GM21367 (cell line): Measurements from ENCODE around the gene MICB.
"Not testable (repeated sequence)": the region's sequence is repeated elsewhere in the genome, so short reads cannot be mapped to it uniquely, and the experiment has no call there.

Experiments
- ATAC-seq: cut with Tn5 transposase; IDR thresholded peaks from one replicate; pipeline ENCODE4 v1.9.1; 2021; ENCODE audit not compliant: unreplicated experiment

MICB gene

GRCh38 chr6:31473780-31474761, 23.9 kb upstream of the MICB start:
- no peak for ATAC-seq

GRCh38 chr6:31474871-31475286, 23.1 kb upstream of the MICB start:
- no peak for ATAC-seq

DNA sequence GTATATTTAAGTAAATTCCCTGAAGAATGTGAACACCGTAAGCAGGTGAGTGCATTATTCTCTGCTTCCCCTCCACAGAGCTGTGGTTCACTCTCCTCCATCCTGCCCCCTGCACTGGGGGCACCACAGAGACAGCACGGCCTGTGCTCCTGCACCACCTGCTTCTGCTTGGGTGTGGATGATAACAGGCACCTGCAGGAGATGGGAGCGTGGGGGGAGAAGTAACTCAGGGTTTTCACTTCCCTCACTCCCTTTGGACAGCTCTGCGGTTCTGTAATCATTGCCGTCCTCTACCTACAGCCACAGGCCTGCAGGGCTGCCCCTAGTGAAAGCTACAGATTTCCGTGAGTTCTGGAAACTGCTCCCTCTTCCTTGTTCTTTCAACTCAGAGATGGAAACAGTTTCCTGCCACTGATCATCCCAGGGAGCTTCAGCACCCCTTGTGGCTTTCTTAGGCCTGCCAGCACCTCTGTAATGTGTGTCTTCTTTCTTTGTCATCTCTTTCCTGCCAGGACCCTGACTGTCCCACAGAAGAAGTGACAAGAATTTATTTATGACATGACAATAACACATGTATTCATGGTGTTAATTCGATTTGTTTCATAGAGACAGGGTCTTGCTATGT, 21.3 kb upstream of the MICB start:
- no peak for ATAC-seq

DNA sequence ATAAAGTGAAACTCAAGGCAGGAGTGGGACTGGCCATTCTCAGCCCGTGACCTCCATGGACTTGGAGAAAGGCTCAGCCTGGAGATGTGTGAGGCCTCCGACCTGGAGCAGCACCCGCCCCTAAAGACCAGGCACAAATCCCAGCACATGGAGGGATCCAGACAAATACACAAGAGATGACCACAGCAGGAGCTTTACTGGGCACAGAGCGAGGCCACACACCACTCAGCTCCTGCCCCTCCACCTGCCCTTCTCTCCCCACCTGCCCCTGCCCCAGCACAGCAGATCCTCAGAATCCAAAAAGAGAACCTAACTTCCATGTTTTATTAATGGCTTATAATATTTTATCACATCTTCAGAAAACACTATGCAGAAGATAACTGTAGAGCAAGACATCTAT, 20.4 kb upstream of the MICB start:
- no peak for ATAC-seq

GRCh38 chr6:31478186-31478950, 19.6 kb upstream of the MICB start:
- no peak for ATAC-seq

GRCh38 chr6:31479151-31479932, 18.6 kb upstream of the MICB start:
- ATAC-seq = no peak

- ATAC-seq = no peak
Observed at GRCh38 chr6:31479933-31480535, 17.9 kb upstream of the MICB start.

GRCh38 chr6:31480574-31480973, 17.4 kb upstream of the MICB start:
- ATAC-seq = no peak

- ATAC-seq = no peak
Observed at GRCh38 chr6:31483392-31483791, 14.6 kb upstream of the MICB start.

DNA sequence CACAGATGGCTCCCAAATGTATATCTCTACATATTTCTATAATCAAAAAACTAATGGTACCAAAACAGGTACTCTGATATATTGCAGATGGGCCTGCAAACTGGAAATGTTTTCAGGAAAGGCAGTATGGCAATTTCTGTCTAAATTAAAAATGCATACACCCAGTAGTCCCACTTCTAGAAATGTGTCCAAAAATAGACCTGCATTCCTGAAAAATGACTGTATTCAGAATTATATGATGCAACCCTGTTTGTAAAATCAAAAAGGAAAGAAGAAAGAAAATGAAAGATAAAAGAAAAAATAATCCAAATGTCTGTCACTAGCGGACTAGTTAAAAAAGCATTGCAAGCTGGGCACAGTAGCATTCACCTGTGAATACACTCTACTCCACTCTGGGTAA, 12.9 kb upstream of the MICB start:
- ATAC-seq = no peak

DNA sequence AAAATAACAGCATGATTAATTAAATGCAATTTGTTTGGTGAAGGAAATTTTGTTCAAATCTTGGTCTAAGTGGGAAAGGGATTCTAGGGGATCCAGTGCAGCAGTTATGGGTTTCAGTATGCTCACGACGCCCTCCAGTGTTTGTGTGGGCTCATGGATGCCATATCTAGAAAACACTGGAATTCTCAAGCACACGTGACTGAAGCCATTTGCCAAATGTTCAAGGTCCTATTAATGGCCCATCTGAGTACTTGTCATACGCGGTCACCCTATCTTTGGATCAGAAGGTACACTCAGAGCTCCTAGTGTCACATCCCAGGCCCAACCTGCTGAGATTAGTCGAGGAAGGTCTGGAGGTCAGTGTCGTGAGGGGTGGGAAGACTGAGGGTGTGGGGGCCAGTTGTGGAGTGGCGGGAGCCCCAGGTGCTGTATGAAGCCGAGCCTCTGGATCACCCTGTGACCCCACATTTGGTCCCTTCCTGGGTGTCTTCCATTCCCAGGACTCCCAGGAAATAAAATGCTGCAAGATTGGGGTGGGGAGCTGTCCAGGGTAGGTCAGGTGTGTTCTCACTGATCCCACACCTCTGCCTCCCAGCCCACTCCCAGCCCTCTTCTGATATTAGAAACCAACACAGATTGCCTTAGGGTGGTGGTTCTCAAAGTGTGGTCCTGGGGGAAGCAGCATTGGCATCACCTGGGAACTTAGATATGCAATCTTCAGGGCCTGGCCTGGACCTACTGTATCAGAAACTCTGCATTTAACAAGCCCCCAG, 11.7 kb upstream of the MICB start:
- not testable (repeated sequence) for ATAC-seq

DNA sequence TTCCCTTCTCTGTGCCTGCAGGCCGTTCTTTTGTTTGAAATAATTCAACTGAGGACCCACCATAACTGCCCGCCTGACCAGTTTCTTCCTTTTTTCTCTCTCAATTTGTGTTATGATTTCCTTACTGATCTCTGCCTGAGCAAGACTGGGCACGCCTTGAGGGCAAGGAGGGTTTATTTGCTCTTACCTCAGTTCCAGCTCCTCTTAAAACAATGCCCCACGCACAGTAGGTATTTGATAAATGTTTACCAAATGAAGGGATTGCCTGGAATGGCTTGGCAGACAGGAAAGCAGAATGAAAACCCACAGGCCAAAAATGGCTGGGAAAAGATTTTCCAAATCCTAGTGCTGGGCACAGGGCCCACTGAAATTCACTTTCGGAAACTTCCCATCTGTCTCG, 10.3 kb upstream of the MICB start:
- ATAC-seq = not testable (repeated sequence)

DNA sequence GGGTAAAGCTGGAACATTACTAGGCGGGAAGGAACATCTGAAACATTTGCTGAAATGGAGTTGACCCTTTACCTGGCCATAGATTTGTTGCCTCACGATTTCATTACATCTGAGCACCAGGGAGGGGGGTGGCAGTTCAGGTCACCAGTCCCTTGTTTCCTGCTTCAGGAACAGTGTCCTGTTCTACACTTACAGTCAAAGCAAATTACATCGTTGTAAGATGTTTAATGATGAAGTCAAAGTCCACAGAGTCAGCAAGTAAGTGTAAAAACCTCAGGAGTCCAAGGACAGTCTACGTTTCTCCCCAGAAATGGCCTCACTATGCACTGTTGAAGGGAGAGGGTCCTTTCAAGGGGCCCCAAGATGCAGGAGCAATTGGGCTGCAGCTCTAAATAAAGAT, 8.9 kb upstream of the MICB start:
- no peak for ATAC-seq

GRCh38 chr6:31490115-31490873, 7.7 kb upstream of the MICB start:
- ATAC-seq = no peak

GRCh38 chr6:31493550-31493874, 4.4 kb upstream of the MICB start:
- not testable (repeated sequence) for ATAC-seq

DNA sequence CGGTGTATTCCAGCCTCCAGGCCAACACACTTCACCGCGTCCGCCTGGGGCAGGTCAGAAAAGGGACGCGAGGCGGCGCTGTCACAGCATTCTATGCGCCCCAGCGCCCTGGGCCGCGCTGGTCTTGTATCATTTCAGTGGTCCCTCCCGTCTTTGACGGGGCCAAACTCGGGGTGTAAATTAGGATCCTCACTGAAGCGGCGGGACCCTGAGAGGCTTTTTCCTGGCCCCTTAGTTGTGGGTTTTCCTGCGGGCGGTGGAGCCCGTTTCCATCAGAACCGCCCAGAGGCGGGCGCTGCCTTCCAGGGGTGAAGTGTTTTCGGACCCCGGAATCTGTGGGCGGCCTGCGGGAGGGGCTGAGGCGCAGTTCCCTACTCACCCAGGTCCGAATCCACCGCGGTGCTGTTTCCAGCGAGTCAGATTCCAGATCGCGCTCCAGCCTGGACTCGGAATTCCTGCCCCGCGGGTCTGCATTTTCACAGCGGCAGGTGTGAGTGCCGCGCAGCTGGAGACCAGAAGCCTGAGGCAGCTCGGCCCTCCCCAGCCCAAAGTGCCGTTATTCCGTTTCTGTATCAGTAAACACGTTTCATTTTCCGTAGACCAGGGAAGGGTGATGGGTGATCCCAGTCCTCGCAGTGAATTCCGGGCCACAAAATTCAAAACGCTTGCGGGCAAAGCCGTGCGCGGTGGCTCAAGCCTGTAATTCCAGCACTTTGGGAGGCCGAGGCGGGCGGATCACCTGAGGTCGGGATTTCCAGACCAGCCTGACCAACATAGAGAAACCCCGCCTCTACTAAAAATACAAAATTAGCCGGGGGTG, 3.9 kb upstream of the MICB start:
- ATAC-seq = peak; percentile 42

GRCh38 chr6:31495580-31495979, 2.4 kb upstream of the MICB start:
- ATAC-seq = no peak

DNA sequence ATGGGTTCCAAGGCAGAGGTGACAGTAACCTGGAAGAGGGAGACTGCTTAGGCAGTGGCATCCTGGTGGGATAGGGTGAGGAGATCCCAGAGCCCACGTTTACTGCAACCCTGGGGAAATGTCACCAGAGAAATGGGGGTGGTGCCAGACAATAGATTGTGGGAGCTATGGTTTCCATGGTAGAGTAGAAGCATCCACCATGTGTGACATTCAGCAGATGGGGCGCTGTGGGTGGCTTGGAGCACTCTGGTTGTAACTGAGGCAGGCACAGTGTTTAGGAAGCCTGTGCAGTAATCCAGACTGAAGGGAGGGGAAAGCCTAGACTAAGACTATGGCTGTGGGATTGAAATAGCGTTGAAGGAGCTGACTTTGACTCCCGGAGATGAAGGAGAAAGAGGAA, 1.1 kb upstream of the MICB start:
- not testable (repeated sequence) for ATAC-seq
